Neural cell (in vitro differentiated cells): ENCODE results near the gene ISL1. TPM values are rescaled to one million over a fixed set of nuclear protein-coding genes. Genes with fewer than 3 reads are reported as not detected.

Experiments used
- H2AFZ ChIP-seq: fragments of 200-600, 300-800 bp; sonication (generic), shearing (Covaris generic); 2 replicates; pipeline ENCODE4 v1.6.0; 2014; ENCODE audit warnings: low read depth, mild to moderate bottlenecking, antibody characterized with exemption, low read length, moderate library complexity
- H3F3A ChIP-seq: fragments of 200-600 bp; shearing (Covaris generic); 2 replicates; pipeline ENCODE4 v1.6.1; 2016; ENCODE audit warnings: mild to moderate bottlenecking, moderate library complexity, mixed read lengths, antibody characterized with exemption, low read length; ENCODE audit not compliant: insufficient read depth, poor library complexity, severe bottlenecking
- H3K27ac ChIP-seq: fragments of 200-600, 300-800 bp; sonication (generic), shearing (Covaris generic); 2 replicates; pipeline ENCODE4 v1.5.1; 2014; ENCODE audit warnings: mild to moderate bottlenecking, low read length, moderate library complexity
- H3K27me3 ChIP-seq: fragments of 300-800, 200-600 bp; sonication (generic), shearing (Covaris generic); 2 replicates; pipeline ENCODE4 v1.6.0; 2014; ENCODE audit warnings: mild to moderate bottlenecking, low read depth, low read length, moderate library complexity; ENCODE audit not compliant: insufficient read depth
- H3K36me3 ChIP-seq: fragments of 300-800, 200-600 bp; sonication (generic), shearing (Covaris generic); 2 replicates; pipeline ENCODE4 v1.5.1; 2014; ENCODE audit warnings: mild to moderate bottlenecking, antibody characterized with exemption, low read length, moderate library complexity; ENCODE audit not compliant: insufficient read depth
- H3K4me2 ChIP-seq: fragments of 300-800, 200-600 bp; sonication (generic), shearing (Covaris generic); 2 replicates; pipeline ENCODE4 v1.6.0; 2014; ENCODE audit warnings: mild to moderate bottlenecking, low read length
- H3K4me3 ChIP-seq: fragments of 300-800, 200-600 bp; sonication (generic), shearing (Covaris generic); 2 replicates; pipeline ENCODE4 v1.5.1; 2014; ENCODE audit warnings: mild to moderate bottlenecking, low read length, moderate library complexity
- H3K79me2 ChIP-seq: fragments of 200-600 bp; shearing (Covaris generic); replicated peaks from 2 replicates; pipeline ENCODE4 v1.6.0; 2014; ENCODE audit warnings: mild to moderate bottlenecking, low read length, moderate library complexity; ENCODE audit not compliant: insufficient read depth
- H3K9ac ChIP-seq: fragments of 300-800, 200-600 bp; sonication (generic), shearing (Covaris generic); 2 replicates; pipeline ENCODE4 v1.6.1; 2016; ENCODE audit warnings: mild to moderate bottlenecking, low read length, mixed read lengths
- H3K9me2 ChIP-seq: fragments of 200-600 bp; shearing (Covaris generic); 2 replicates; pipeline ENCODE4 v1.6.1; 2016; ENCODE audit warnings: mild to moderate bottlenecking, low read length, mixed read lengths; ENCODE audit not compliant: insufficient read depth
- H3K9me3 ChIP-seq: fragments of 200-600, 300-800 bp; sonication (generic), shearing (Covaris generic); 2 replicates; pipeline ENCODE4 v1.6.1; 2016; ENCODE audit warnings: mild to moderate bottlenecking, mixed run types, low read length, moderate library complexity, mixed read lengths
- H4K20me1 ChIP-seq: fragments of 200-600 bp; shearing (Covaris generic); 2 replicates; pipeline ENCODE4 v1.6.1; 2016; ENCODE audit warnings: mild to moderate bottlenecking, mixed run types; ENCODE audit not compliant: insufficient read depth
- CTCF ChIP-seq: fragments of 450-650 bp; IDR thresholded peaks from 2 replicates; pipeline ENCODE4 v1.5.1; 2014; ENCODE audit warnings: antibody characterized with exemption, mild to moderate bottlenecking, moderate library complexity; ENCODE audit not compliant: poor library complexity, severe bottlenecking
- EP300 ChIP-seq: fragments of 450-650 bp; conservative IDR thresholded peaks from 2 replicates; pipeline ENCODE4 v1.6.1; 2014; ENCODE audit warnings: antibody characterized with exemption, mild to moderate bottlenecking, moderate library complexity; ENCODE audit not compliant: poor library complexity, severe bottlenecking
- EZH2 ChIP-seq: fragments of 200-600, 300-800 bp; shearing (Covaris generic), sonication (generic); IDR thresholded peaks from 2 replicates; pipeline ENCODE4 v1.6.1; 2014; ENCODE audit warnings: antibody characterized with exemption, low read length, borderline replicate concordance, mild to moderate bottlenecking; ENCODE audit not compliant: insufficient read depth, poor library complexity, severe bottlenecking
- MXI1 ChIP-seq: fragments of 450-650 bp; conservative IDR thresholded peaks from 2 replicates; pipeline ENCODE4 v1.6.1; 2014; ENCODE audit warnings: antibody characterized with exemption, mild to moderate bottlenecking; ENCODE audit not compliant: poor library complexity, severe bottlenecking
- POLR2AphosphoS5 ChIP-seq: IDR thresholded peaks from 2 replicates; pipeline ENCODE4 v1.6.1; 2012
- RAD21 ChIP-seq: fragments of 450-650 bp; conservative IDR thresholded peaks from 2 replicates; pipeline ENCODE4 v1.6.1; 2014; ENCODE audit warnings: antibody characterized with exemption, mild to moderate bottlenecking, moderate library complexity
- REST ChIP-seq: IDR thresholded peaks from 2 replicates; pipeline ENCODE4 v1.6.1; 2012; ENCODE audit warnings: borderline replicate concordance
- SMC3 ChIP-seq: fragments of 450-650 bp; conservative IDR thresholded peaks from 2 replicates; pipeline ENCODE4 v1.6.1; 2014; ENCODE audit warnings: antibody characterized with exemption, mild to moderate bottlenecking, moderate library complexity; ENCODE audit not compliant: poor library complexity
- TAF1 ChIP-seq: IDR thresholded peaks from 2 replicates; pipeline ENCODE4 v1.6.1; 2012; ENCODE audit warnings: low read depth
- polyA minus RNA-seq: library from RNA; depleted of rRNA, polyadenylated mRNA; stranded (reverse); fragments of >200 nt; gene quantifications from 2 replicates; pipeline ENCODE4 v1.2.3, GENCODE V29; 2014
- polyA plus RNA-seq: library from polyadenylated mRNA; depleted of rRNA; stranded (reverse); fragments of >200 nt; gene quantifications from 2 replicates; pipeline ENCODE4 v1.2.3, GENCODE V29; 2014

Gene ISL1
- 27.6 and 33.6 TPM in 2 replicates for polyA plus RNA-seq
- polyA minus RNA-seq = 47.5 and 49.4 TPM in 2 replicates

GRCh38 chr5:51383131-51384121 is at the start of gene ISL1:
Gene ISL1 (plus strand): TSS chr5:51383448. CDS start chr5:51383672, 224 bp downstream.
- H3K9me2 ChIP-seq = no peaks in the 10 kb centered on the region
- peaks cover 2% of the 10 kb centered on the region for H4K20me1 ChIP-seq
- no peaks in the 10 kb centered on the region for H3K9me3 ChIP-seq
- no peaks in the 10 kb centered on the region for H3K36me3 ChIP-seq
- H3F3A ChIP-seq = no peaks in the 10 kb centered on the region
- TF ChIP-seq REST (peak; percentile 41), SMC3 (peak; percentile 38), MXI1 (peak; percentile 84), TAF1 (peak; percentile 88), CTCF (peak; percentile 21), POLR2AphosphoS5 (peak; percentile 94), EZH2 (no peak), EP300 (peak; percentile 46), RAD21 (no peak)
- peaks cover 97% of the 10 kb centered on the region for H3K79me2 ChIP-seq
- H3K4me2 ChIP-seq = peak within 1 kb of the TSS; percentile 73
- peaks cover 91% of the 10 kb centered on the region for H3K27me3 ChIP-seq
- peak within 1 kb of the TSS; percentile 77 for H3K27ac ChIP-seq
- peak within 1 kb of the TSS; percentile 82 for H3K4me3 ChIP-seq
- H3K9ac ChIP-seq = peak within 1 kb of the TSS; percentile 82
- no peak within 1 kb of the TSS for H2AFZ ChIP-seq

GRCh38 chr5:51336878-51337277 is 46.4 kb upstream of the ISL1 start:
- Histone ChIP-seq H3K27ac (no peak overlapping the region), H3K79me2 (no peaks in the 10 kb centered on the region), H3K27me3 (no peaks in the 10 kb centered on the region), H3K4me2 (no peak overlapping the region), H3K9ac (no peak overlapping the region), H2AFZ (no peak overlapping the region), H3K9me2 (no peaks in the 10 kb centered on the region), H3K9me3 (no peaks in the 10 kb centered on the region), H4K20me1 (no peaks in the 10 kb centered on the region), H3K4me3 (no peak overlapping the region), H3K36me3 (no peaks in the 10 kb centered on the region), H3F3A (no peaks in the 10 kb centered on the region)
- no peak for TF ChIP-seq EZH2
- peak; percentile 94 for TF ChIP-seq EP300
- peak; percentile 88 for TF ChIP-seq POLR2AphosphoS5
- TF ChIP-seq CTCF = no peak
